H54 (cell line): Measurements from ENCODE around the gene S100A1.

Experiments
- DNase-seq: peaks from one replicate; pipeline ENCODE4 v3.0.0; 2011; ENCODE audit warnings: low spot score, mixed read lengths; ENCODE audit not compliant: insufficient read length
- FAIRE-seq: peaks from 3 replicates; lab custom pipeline; 2011; peaks lifted over from hg19 to GRCh38; lab: Jason Lieb, UNC
- POLR2A ChIP-seq: IDR thresholded peaks from 2 replicates; pipeline ENCODE4 v1.6.1; 2011; ENCODE audit warnings: low read depth, mild to moderate bottlenecking, low read length

S100A1 gene

DNA sequence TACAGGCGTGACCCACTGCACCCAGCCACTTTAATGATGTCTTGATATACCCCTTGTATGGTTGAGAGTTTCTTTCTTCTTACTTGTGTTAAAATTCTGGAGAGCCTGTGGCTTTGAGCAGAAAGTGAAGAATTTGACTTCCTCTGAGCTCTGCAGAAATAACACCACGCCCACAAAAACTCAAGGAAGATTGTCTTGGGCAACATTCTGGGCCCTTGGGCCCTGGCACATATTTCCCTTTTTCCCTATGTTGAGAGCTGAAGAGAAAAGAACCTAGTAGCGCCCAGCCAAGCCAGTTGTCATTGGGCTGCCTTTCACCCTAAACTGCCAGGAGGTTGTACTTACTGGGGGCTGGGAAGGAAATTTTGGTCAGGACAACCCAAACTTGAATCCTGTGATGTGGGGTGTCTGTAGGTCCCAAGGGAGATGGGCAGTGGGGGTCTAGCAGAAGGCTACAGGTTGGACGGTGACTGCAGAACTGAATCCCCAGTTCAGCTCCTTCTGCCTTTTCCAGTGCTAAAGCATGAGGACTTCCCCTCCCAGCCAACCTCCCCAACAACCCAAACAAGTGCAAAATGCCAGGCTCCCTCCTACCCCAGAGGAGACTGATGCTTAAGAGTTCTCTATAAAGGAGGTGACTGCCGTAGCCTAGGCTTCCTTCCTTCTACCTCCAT is 18.6 kb downstream of the S100A1 start:
- FAIRE-seq = no peak
- no peak for TF ChIP-seq POLR2A
- no peak for DNase-seq

- no peak for DNase-seq
- FAIRE-seq = no peak
- no peak for TF ChIP-seq POLR2A
Observed at GRCh38 chr1:153647346-153647714, 19.1 kb downstream of the S100A1 start.

DNA sequence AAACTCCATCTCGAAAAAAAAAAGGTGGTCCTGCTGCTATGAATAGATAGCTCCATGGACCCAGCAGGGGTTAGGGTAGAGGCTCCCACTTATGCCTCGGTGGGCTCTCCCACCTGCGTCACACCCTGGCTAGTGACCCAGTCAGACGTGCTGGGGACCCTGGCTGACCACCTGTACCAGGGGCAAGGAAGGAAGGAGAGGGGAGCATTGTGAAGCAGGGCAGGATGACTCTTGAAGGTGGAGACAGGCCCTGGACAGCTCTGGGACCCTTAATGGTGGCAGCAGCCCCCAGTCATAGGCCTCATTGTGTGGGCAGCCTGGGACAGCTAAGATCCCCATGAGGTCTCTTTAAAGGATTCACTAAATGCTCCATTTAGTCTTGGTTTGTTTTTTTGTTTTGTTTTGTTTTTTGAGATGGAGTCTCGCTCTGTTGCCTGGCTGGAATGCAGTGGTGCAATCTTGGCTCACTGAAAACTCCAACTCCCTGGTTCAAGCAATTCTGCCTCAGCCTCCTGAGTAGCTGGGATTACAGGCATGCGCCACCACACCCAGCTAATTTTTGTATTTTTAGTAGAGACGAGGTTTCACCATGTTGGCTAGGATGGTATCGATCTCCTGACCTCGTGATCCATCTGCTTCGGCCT is 19.9 kb downstream of the S100A1 start:
- no peak for DNase-seq
- no peak for TF ChIP-seq POLR2A
- no peak for FAIRE-seq

GRCh38 chr1:153649137-153649862 is 21.1 kb downstream of the S100A1 start:
- DNase-seq (no peak), FAIRE-seq (no peak)
- no peak for TF ChIP-seq POLR2A

DNA sequence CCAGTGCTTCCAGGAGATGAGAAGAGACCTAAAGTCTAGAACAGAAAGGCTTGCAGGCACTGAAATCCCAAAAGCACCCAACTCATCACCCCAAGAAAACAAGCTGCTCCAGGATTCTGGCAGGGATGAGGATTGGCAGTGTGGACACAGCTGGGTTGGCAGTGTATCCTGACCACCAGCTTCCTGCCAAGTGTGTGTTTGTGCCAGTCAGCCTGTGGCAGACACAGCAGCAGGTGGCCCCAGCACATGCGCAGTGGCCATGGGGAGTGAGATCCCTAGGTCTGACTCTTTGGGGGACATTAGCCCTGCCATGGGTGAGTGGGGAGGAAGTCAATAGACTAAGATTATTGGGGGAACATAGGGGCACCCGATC is 21.6 kb downstream of the S100A1 start:
- DNase-seq (no peak), FAIRE-seq (no peak)
- no peak for TF ChIP-seq POLR2A

GRCh38 chr1:153651771-153652170 is 23.5 kb downstream of the S100A1 start:
- TF ChIP-seq POLR2A = no peak
- FAIRE-seq (no peak), DNase-seq (no peak)

DNA sequence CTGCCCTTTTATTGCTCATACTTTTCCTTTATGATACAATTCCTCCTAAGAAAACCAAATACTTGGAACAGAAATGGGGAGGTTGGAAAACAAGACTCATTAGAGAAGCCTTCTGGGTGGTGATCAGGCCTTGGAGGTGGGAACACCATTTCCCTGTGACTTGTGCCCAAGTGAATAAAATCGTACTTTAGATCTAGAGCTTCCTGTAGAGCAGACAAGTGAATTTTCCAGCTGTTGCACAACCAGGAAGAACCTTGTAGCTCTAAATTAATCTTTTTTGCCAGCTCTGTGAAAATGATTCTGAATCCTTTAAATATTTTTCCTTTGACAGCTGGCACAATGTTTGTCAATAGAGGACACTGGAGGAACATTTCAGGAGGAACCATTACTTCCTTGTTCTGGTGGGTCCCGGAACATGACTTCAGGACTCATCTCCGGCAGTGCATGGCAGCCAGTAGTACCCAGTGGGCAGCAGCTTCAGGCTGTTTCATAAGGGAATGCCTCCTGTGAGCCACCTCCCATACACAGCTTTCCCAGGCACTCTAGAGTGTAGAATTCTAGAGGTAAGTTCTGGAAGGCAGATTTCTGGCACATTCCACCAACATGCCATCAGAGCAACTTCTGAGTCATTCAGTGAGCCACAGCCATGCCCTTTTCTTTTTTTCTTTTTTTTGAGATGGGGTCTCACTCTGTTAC is 24.7 kb downstream of the S100A1 start:
- FAIRE-seq (no peak), DNase-seq (no peak)
- TF ChIP-seq POLR2A = no peak

GRCh38 chr1:153655333-153655732 is 27.1 kb downstream of the S100A1 start:
- TF ChIP-seq POLR2A = no peak
- DNase-seq (no peak), FAIRE-seq (no peak)

DNA sequence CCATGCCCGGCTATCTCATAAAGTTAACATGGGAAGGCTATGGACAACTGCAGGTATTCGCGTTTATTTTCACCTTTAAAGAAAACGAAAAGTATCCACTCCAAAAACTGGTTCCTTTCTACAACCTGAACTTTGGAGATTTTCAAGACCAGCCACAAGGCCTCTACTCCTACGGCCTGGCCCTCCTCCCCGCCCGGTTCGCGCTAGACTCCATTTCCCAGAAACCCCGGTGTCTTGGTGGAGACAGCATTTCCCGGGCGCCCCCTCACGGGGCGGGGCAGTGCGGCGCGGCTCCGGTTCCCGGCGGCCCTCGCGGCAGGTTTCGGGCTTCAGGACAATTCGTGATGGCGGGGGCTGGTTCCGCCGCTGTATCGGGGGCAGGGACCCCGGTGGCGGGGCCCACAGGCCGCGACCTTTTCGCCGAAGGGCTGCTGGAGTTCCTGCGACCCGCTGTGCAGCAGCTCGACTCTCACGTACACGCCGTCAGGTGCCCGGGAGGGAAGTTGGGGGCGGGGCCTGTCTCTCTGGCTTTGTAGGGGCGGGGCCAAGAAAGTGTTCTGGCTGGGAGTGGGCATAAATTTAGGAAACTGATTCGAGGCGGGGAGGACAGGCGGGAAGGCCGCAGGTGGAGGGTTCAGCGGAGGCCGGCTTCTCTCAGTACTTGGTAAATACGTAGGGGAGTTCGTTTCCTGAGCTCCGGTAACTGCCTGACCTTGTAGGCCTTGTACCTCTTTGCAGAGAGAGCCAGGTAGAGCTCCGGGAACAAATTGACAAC is 30.4 kb downstream of the S100A1 start, which contains the start of gene SNAPIN:
TSS of gene SNAPIN (plus strand) at position 304 of the 775 bp plus-strand sequence. CDS start at position 345, 41 bp downstream.
- peak; percentile 87 for DNase-seq
- TF ChIP-seq POLR2A = peak; percentile 39; the same call in 1 of the 2 replicates
- no peak for FAIRE-seq

DNA sequence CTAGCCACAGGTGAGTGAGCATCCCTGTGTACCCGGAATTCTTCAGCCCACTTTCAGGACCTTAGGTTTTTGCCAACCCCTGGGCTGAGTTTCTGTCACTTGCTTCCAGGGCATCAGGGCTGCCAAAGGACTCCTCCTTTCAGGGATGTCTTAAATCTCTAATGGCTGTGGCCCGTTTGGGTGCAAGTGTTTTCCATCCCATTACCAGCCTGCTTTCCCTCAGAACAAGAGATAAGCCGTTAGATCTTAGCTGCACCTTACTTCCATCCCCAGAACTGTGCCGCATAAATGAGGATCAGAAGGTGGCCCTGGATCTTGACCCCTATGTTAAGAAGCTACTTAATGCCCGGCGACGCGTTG is 30.9 kb downstream of the S100A1 start:
- DNase-seq (no peak), FAIRE-seq (no peak)
- TF ChIP-seq POLR2A = no peak

DNA sequence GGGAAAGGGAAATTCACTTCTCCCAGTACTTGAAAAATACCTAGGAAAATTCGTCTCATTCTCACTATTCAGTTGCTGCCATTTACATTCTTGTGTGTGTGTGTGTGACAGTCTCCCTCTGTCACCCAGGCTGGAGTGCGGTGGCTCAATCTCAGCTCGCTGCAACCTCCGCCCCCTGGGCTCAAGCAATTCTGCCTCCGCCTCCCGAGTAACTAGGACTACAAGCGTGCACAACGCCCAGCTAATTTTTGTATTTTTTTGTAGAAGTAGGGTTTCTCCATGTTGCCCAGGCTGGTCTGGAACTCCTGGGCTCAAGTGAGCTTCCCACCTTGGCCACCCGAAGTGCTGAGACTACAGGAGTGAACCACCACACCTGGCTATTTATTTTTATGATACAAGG is 31.4 kb downstream of the S100A1 start:
- no peak for TF ChIP-seq POLR2A
- no peak for DNase-seq
- FAIRE-seq = no peak

DNA sequence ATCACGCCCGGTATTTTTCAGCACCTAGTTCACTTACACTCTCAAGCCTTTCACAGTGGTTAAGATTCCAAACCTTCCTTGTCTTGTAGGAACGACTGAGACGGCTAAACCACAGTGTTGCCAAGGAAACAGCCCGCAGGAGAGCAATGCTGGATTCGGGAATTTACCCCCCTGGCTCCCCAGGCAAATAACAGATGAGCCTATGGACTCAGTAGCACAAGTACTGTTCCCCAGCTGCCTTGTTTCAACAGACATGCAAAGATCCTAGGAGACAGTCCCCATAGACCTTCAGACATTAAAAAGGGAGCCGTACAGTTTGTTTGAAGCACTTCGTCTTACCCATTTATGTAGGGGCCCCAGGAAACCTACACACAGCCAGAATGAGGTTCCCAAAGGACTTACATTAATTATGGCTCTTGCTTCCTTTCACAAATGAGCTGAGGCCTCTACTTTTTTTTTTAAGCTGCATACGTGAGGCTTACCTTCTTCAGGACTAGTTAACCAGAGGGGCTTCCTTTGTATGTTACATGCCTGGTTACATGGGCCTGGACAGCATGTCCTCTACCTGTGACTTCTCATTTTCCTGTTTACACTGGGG is 33.0 kb downstream of the S100A1 start:
- no peak for DNase-seq
- FAIRE-seq = no peak
- no peak for TF ChIP-seq POLR2A

DNA sequence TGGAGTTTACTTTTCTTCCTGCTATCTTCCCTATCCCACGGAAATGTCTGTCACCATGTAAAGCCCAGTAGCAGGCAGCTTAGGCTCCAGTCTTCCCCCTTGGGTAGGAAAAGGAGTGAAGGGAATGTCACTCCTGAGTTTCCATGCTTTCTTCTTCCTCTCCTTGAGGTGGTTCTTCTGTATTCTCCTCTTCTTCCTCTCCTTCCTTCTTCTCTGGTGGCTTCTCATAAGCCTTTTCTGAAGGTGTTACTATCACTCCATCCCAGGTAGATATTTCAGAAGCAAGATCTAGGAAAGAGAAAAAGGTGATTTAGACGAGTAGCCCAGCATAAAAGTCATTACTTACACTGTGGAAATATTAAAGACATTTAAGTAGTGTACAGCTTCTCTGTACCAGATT is 34.0 kb downstream of the S100A1 start:
- no peak for FAIRE-seq
- DNase-seq = no peak
- no peak for TF ChIP-seq POLR2A
